ENCODE results near the gene UBE2N. TPM values are rescaled to one million over a fixed set of nuclear protein-coding genes. Genes with fewer than 3 reads are reported as not detected.

The UBE2N gene
- total RNA-seq, 1 donor from 2014 or later, result 116 TPM

GRCh38 chr12:93422050-93422449 is 19.7 kb downstream of the UBE2N start:
- no peaks in the 10 kb centered on the region for H3K9me3 Mint-ChIP-seq
- Histone ChIP-seq H3F3A (ENCODE audit: low read depth) (no peaks in the 10 kb centered on the region), H3K27ac (no peak overlapping the region), H3K9me3 (ENCODE audit: low read depth) (no peaks in the 10 kb centered on the region), H4K20me1 (ENCODE audit: low read depth) (peaks cover 100% of the 10 kb centered on the region), H3K4me2 (no peak overlapping the region), H3K79me2 (ENCODE audit: low read depth) (peaks cover 100% of the 10 kb centered on the region), H3K4me3 (no peak overlapping the region), H3K4me1 (peaks cover 32% of the 10 kb centered on the region), H2AFZ (replicated peaks) (no peak overlapping the region), H3K27me3 (no peaks in the 10 kb centered on the region), H3K36me3 (no peaks in the 10 kb centered on the region), H3K9ac (no peak overlapping the region)
- H3K36me3 Mint-ChIP-seq, result no peaks in the 10 kb centered on the region
- TF ChIP-seq, protein P1, sequence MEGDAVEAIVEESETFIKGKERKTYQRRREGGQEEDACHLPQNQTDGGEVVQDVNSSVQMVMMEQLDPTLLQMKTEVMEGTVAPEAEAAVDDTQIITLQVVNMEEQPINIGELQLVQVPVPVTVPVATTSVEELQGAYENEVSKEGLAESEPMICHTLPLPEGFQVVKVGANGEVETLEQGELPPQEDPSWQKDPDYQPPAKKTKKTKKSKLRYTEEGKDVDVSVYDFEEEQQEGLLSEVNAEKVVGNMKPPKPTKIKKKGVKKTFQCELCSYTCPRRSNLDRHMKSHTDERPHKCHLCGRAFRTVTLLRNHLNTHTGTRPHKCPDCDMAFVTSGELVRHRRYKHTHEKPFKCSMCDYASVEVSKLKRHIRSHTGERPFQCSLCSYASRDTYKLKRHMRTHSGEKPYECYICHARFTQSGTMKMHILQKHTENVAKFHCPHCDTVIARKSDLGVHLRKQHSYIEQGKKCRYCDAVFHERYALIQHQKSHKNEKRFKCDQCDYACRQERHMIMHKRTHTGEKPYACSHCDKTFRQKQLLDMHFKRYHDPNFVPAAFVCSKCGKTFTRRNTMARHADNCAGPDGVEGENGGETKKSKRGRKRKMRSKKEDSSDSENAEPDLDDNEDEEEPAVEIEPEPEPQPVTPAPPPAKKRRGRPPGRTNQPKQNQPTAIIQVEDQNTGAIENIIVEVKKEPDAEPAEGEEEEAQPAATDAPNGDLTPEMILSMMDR (IDR thresholded peaks at IDR 0.05), result no peak
- no peak for TF ChIP-seq EZH2 (IDR thresholded peaks at IDR 0.05)
- TF ChIP-seq EZH2phosphoT487 (IDR thresholded peaks at IDR 0.05), result no peak
- no peak overlapping the region for H3K27ac Mint-ChIP-seq
- H3K4me3 Mint-ChIP-seq, result no peak overlapping the region
- H3K4me1 Mint-ChIP-seq, result peaks cover 18% of the 10 kb centered on the region
- H3K27me3 Mint-ChIP-seq (ENCODE audit: insufficient read depth, low read depth), result no peaks in the 10 kb centered on the region
- DNase-seq (ENCODE audit: low spot score), result no peak

- no peaks in the 10 kb centered on the region for H3K27me3 ChIP-seq
- H3K79me2 ChIP-seq (ENCODE audit: low read depth), result peaks cover 100% of the 10 kb centered on the region
- no peaks in the 10 kb centered on the region for H3F3A ChIP-seq (ENCODE audit: low read depth)
- peaks cover 87% of the 10 kb centered on the region for H4K20me1 ChIP-seq (ENCODE audit: low read depth)
- H3K4me1 Mint-ChIP-seq, result peaks cover 14% of the 10 kb centered on the region
- no peaks in the 10 kb centered on the region for H3K9me3 ChIP-seq (ENCODE audit: low read depth)
- H3K9ac ChIP-seq, result no peak overlapping the region
- no peak overlapping the region for H3K4me3 Mint-ChIP-seq
- peaks cover 22% of the 10 kb centered on the region for H3K4me1 ChIP-seq
- no peaks in the 10 kb centered on the region for H3K27me3 Mint-ChIP-seq (ENCODE audit: insufficient read depth, low read depth)
- peak; percentile 42 for DNase-seq (ENCODE audit: low spot score)
- peaks cover 3% of the 10 kb centered on the region for H3K36me3 Mint-ChIP-seq
- H3K4me2 ChIP-seq, result no peak overlapping the region
- H3K9me3 Mint-ChIP-seq, result peaks cover under 1% of the 10 kb centered on the region
- peak overlapping the region; percentile 21 for H3K27ac ChIP-seq
- no peak overlapping the region for H3K4me3 ChIP-seq
- TF ChIP-seq EZH2phosphoT487 (IDR thresholded peaks at IDR 0.05), result no peak
- TF ChIP-seq, protein P1 (IDR thresholded peaks at IDR 0.05), result peak; percentile 73
- H3K36me3 ChIP-seq, result no peaks in the 10 kb centered on the region
- no peak overlapping the region for H3K27ac Mint-ChIP-seq
- no peak overlapping the region for H2AFZ ChIP-seq (replicated peaks)
Observed at GRCh38 chr12:93419388-93420034, 22.2 kb downstream of the UBE2N start.

GRCh38 chr12:93417967-93418480 is 23.7 kb downstream of the UBE2N start:
- H3K9me3 ChIP-seq (ENCODE audit: low read depth), result no peaks in the 10 kb centered on the region
- H3K36me3 ChIP-seq, result no peaks in the 10 kb centered on the region
- H2AFZ ChIP-seq (replicated peaks), result no peak overlapping the region
- Mint-ChIP-seq H3K4me1 (peaks cover 7% of the 10 kb centered on the region), H3K36me3 (peaks cover 8% of the 10 kb centered on the region), H3K27me3 (ENCODE audit: insufficient read depth, low read depth) (no peaks in the 10 kb centered on the region), H3K4me3 (no peak overlapping the region), H3K9me3 (peaks cover 2% of the 10 kb centered on the region), H3K27ac (no peak overlapping the region)
- H4K20me1 ChIP-seq (ENCODE audit: low read depth), result peaks cover 80% of the 10 kb centered on the region
- no peak overlapping the region for H3K4me3 ChIP-seq
- no peak overlapping the region for H3K27ac ChIP-seq
- no peaks in the 10 kb centered on the region for H3K27me3 ChIP-seq
- TF ChIP-seq EZH2 (IDR thresholded peaks at IDR 0.05) (no peak), EZH2phosphoT487 (IDR thresholded peaks at IDR 0.05) (no peak)
- TF ChIP-seq, protein P1 (IDR thresholded peaks at IDR 0.05), result no peak
- no peak for DNase-seq (ENCODE audit: low spot score)
- peaks cover 7% of the 10 kb centered on the region for H3K4me1 ChIP-seq
- no peak overlapping the region for H3K4me2 ChIP-seq
- peaks cover 100% of the 10 kb centered on the region for H3K79me2 ChIP-seq (ENCODE audit: low read depth)
- no peaks in the 10 kb centered on the region for H3F3A ChIP-seq (ENCODE audit: low read depth)
- no peak overlapping the region for H3K9ac ChIP-seq
